Measurements from ENCODE around the gene ANKMY2.
"Not testable (repeated sequence)": the region's sequence is repeated elsewhere in the genome, so short reads cannot be mapped to it uniquely, and the experiment has no call there.

Gene ANKMY2

DNA sequence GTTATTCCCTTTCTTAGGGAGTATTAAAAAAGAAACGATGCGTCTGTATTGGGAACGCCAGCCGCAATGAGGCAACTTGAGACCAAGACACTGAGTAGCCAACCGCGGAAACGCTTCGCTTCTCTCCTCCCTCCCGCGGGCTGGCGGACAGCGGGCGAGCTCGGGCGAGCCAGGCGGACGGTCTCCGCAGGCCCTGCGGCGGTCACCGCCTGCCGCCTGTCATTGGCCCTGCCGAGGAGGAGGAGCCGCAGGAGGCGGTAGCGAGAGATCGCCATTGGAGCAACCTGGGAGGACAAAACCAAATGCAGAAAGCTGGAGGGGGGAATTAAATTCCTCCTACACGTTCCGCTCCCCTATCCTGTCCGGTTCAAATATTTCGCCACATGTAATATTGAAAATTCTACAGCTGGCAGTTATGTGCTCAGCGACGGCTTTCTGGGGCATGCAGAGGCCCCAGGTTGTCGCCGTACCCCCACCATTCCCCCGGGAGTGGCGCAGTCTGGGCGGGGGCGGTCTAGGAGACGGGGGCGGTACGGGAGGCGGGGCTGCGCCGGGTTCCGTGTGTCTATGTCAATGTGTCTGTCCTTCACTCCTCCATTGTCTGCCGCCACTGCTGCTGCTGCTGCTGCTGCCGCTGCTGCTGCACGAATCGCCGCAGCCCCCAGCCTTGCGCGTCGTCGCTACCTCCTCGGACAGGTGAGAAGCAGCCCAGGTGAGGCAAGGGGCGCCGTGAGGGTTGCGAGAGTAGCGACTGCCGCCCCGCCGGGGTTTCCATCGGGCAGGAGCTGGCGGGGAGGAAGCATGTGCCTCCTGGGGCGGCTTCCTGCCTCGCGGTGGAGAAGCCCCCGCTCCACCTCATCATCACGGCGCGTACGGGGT is at the start of gene ANKMY2, which contains the start of gene BZW2:
TSS of gene ANKMY2 (minus strand) at position 162 of the 879 bp plus-strand sequence. CDS start 181 bp downstream, outside the sequence.
TSS of gene BZW2 (plus strand) at position 589 of the 879 bp plus-strand sequence. CDS start 19,263 bp downstream, outside the sequence.
- DNase-seq = peak; percentile 91

DNA sequence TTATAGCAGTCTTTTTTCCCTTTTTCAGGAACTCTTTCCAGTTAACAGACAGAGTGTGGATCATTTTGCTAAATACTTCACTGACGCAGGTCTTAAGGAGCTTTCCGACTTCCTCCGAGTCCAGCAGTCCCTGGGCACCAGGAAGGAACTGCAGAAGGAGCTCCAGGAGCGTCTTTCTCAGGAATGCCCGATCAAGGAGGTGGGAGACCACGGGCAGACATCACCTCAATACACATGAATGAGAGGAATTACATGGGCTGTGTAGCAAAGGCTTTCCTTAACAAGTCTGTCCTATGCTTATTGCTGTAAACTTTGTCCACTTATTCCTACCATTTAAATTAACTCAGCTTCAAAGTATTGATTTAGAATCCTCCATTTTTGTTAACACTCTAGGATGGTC is 49.3 kb upstream of the ANKMY2 start:
- DNase-seq = no peak

DNA sequence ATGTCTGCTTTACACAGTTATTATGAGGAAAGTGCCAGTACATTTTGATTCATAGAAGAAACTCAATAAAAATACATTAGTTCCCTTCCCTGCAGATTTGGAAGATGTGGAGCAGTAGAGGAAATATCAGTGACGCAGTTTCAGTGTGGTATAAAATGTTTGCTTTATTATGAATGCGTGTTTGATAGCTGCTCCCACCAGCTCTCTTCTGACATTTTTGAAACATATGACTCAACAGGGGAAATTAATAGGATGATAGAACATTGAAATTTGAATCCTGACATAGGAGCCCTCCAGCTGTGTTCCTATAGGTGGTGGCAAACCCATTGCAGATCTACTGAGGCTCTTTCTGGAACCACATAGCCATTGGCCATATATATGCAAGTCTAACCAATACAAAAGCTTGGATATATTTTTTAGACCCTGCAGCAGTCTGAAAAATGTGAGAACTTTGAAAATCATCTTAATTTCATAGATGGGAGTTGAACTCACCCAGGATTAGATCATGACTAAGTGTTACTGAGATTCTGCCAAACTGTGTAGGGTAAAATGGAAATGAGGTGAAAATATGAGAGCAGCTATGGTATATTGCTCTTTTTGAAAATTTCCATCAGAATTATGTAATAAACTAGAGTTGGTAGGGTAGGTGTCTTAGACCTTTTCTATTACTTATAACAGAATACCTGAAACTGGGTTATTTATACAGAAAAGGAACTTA is 48.2 kb upstream of the ANKMY2 start:
- DNase-seq = no peak

DNA sequence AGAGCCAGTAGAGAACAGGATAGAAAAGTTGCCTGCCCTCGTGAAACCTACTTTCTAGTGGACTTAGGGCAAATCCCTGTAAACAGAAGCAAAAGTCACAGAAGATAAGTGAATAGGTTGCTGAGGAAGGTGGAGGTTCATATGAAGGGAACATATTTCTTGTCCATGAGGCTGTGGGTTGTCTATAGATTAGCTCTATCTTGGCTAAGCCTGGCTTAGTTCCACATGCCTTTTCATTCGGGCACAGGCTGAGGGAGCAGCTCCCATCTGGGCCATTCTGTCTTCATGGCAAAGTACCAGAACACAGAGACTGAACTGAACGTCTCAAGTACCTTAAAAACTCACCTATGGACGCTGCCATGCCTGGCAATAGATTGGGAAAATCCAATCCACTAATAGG is 45.7 kb upstream of the ANKMY2 start:
- DNase-seq = no peak

DNA sequence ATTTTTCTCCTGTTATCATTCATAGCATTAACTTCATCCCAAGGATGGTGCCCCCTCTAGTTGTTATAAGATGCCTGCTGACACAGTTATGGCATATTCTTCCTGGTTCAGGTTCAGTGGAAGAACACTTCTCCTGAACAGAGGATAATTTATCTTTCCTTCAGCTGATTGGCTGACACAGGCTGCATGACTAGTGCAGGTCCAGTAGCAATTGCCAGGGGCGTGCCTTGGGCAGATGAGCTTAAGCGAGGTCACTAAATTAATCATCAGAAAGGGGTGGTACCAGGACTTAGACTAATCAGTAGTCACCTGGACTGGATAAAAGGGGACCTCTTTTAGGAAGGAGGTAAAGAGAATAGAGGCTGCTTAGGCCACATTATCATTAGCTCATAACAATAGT is 42.7 kb upstream of the ANKMY2 start:
- no peak for DNase-seq

DNA sequence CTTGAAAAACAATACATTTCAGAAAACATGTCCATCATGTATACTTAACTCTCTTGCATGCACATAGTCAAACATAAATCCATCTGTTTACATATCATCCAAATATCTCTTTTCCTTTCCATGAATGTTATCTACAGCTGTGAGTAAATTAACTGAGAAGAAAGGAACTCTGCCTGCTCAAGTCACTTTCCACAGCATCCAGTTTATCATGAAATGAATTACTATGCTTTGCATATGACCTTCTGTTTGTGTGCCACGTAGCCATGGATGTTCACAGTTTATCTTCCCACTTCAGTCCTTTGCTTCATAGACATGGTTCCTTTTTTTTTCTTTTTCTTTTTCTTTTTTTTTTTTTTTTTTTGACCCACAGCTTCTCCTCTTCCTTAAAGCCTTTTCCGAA is 40.0 kb upstream of the ANKMY2 start:
- no peak for DNase-seq

DNA sequence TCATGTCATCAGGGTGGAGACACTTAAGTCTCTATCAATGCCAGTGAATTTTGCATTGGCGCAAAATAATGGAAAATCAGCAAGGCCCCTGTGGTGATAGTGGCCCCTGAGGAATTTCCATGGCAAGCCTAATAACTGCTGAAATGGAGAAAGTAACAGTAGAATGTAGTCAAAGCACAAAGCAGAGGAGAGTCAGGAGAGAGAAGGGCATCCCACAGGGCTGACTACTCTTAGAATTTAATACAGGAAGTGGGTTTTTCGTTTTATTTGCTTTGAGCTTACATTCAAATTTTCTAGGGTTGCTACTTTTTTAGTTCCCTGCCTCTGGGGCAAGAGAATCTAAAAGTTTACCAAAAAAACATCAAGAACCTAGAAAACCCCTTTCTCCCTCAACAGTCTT is 39.4 kb upstream of the ANKMY2 start:
- DNase-seq = no peak

DNA sequence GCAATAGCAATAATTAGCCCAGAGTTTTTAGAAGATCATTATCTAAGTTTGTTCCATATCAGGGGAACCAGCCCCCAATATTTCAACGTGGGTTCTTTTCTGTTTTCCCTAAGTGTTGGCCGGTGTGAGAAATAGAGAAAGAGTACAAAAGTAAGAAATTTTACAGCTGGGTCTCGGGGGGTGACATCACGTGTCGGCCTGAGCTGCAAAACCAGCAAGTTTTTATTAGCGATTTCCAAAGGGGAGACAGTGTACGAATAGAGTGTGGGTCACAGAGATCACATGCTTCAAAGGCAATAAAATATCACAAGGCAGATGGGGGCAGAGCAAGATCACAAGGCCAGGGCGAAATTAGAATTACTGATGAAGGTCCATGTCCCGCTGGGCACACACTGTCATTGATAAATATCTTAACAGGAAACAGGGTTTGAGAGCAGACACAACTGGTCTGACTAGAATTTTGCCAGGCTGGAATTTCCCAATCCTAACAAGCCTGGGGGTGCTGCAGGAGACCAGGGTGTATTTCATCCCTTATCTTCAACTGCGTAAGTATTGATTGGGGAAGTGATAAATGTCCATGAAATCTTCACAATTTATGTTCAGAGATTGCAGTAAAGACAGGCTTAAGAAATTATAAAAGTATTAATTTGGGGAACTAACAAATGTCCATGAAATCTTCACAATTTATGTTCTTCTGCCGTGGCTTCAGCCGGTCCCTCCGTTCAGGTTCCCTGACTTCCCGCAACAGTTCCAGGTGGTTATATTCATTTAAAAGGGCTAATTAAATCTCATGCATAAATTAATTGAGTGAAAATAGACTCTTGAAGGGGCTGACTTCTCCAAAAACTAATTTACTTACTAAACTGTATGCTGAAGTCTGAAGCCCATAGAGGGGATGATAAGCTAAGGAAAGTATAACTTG is 33.4 kb upstream of the ANKMY2 start:
- not testable (repeated sequence) for DNase-seq

DNA sequence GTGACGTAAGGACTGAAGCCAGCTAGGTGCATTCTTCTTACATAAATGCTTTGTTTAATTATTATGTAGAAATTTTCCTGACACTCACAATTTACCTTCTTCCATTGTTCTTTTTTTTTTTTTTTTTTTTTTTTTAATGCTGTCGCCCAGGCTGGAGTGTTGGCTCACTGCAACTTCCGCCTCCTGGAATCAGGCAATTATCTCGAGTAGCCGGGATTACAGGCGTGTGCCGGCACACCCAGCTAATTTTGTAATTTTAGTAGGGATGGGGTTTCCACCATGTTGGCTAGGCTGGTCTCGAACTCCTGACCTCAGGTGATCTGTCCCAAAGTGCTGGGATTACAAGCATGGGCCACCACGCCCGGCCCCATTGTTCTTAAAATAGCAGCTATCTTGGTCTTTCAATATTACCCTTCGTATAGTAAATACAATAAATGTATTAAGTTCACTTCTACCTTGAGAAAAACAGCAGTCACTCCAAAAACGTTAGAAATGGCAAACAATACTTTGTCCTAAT is 32.5 kb upstream of the ANKMY2 start:
- DNase-seq = no peak

DNA sequence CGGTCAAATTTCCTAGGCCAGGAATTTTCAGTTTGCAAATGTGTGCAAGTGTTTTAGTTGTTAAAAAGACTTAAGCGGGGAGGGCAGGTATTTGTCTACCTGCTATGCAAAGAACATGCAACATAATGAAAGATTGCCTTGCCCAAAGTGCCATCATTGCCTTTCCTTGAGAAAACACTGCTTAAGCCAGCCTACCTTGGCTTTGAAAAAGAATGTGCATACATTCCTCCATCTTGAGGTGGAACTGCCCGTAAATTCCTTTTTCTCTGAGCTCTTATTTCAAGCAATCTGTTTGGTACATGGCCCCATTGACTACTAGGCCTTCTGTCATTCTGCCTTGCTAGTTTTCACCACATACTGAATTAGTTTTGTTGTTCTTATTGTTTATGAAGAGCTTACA is 29.7 kb upstream of the ANKMY2 start:
- no peak for DNase-seq

DNA sequence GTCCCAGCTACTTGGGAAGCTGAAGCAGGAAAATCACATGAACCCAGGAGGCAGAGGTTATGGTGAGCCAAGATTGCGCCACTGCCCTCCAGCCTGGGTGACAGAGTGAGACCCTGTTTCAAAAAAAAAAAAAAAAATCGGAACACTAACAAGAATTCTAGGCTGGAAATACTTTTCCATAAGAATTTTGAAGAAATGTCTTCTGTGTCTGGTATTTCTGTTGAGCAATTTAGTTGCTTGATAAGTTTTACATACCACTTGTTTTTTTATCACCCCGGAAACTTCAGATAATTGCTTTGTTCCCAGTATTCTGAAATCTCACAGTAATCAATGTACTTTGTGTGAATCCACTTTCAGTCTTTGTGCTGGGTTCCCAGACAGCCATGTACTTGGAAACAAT is 26.3 kb upstream of the ANKMY2 start:
- DNase-seq = no peak

DNA sequence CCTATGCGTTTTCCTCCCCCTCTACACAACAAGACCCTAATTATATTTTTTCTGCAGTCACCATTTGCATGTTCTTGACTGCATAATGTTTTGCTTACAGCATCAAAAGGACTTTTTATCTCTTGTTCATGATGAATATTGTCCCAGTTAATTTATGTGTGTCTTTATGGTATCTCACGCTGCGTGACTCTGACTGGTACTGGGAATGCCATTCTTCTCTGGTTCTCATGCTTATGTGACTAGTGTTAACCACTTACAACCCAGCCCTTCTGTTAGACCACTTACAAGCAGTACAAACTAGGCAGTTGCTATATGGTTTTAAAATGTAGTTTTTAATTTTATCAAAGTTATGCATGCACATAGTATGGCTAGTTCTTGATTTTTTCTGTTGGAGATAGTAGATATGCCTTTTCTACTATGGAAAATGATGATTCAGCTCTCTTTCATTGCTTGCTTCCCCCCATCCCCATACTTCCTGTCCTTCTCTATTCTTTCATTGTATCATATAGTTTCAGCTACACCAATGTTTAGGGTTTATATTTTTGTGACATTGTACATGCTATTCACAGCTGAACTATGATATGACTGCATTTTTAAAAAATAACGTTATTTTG is 25.3 kb upstream of the ANKMY2 start:
- no peak for DNase-seq

DNA sequence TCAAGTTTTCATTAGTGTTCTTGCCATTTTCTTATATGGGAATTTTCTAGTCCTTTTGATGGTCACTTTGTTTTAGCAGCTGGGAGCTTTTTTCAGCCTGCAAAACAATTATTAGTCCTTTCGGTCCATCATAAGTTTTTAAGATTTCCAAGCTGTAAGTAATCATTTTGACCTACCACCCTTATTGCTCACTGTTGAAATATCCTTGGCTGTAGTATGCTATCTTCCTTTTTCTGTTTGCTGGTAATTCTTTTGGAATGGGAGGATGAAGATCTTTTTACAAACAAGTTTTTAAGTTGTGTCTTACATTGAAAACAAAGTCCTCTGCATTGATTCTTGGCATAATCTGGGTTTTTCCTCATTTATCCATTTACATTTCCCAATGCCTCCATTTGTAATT is 24.5 kb upstream of the ANKMY2 start:
- DNase-seq = no peak

DNA sequence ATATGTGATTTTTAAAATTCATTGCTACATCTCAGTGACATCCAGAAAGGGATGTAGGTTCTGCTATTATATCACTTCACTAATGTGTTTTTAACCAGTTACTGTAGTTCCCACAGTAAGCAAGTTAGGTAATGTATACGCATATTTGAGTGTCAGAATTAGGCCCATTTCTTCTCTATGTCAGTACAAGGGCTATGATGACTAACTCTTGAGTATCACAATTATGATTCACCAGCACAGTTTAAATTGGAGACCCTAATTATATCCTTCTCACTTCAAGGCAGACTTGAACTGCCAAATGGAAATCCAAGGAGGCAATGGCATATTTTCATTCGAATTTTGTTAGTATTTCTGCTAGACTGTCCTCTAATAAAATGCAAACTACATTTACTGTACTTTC is 24.0 kb upstream of the ANKMY2 start:
- DNase-seq = no peak

DNA sequence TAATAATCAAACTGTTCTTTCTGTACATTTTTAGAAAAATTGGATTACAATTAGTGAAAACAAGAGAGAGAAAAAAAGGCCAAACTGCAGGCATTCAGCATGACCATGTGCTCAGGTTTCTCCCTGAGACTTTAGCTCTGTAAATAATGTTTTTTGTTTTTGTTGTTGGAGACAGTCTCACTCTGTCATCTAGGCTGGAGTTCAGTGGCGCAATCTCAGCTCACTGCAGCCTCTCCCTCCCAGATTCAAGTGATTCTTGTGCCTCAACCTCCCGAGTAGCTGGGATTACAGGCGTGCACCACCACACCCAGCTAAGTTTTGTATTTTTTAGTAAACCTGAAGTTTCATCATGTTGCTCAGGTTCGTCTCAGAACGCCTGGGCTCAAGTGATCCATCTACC is 23.4 kb upstream of the ANKMY2 start:
- DNase-seq = no peak

DNA sequence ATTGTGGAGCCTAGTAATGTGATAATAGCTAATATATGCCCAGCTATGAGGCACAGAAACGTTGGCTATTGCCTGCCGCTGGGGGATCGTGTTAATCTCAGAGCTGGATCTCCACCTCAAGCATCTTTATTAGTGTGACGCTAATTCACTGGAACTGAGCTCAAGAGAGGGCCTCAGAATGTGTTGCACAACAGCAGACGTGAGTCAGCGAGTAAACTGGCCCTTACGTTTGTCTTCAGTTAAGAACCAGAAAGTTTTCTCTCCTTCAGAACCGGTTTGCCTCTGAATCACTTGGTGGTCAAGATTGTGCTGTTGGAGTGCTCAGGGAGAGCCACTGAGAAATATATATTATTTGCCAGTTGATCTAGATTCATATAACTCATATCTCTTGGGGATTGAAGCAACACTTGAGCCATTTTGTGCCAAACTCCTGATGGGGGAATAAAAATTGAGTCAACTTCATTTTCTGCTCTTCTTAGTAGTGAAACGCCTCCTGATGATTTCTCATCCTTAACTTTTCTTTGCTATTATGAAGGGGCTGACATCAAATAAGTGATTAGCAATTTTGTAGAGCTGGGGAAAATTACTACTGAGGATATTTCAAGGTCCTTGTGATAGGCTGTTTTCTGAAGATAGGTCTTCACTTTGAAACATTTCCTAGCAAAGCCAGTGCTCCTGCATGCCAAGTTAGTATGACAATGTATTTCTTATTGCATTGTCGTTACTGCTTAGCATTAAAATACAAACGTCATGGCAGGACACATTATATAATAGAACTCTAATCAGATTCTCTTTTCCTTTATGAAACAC is 22.7 kb upstream of the ANKMY2 start:
- DNase-seq = no peak

DNA sequence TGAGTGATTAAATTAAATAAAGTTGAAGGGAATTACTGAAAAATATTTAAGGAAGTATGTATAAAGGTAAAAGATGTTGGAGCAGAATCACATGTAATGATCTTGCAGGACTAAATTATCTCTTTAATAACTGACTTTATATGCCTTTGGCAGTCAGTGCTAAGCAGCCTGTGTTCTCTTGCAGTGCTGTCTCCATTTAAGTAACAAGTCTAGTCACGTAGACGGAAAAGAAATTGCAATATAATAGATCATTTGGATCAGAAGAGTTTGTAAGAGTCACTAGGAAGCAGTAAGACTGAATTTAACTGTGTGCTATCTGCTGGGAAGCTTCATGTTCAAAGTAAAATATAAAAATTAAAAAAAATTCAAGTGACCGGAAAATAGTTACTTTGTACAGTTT is 21.8 kb upstream of the ANKMY2 start:
- no peak for DNase-seq

DNA sequence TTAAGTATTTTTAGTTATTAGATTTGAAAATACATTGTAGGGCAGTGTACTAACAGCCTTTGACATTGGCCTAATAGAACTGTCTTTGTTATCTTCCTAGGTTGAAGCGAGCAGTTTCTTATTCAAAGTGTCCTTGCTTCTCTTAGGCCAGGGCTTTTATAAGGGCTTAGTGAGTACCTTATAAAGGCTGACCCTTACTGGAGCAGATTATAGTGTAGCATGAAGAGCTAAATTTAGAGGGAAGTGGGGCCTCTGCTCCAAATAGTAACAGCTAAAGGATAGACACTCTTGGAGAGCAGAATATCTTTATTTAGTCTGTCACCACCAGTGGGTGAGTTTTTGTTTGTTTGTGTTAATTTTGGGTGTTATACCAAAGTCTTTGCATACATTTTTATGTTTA is 16.4 kb upstream of the ANKMY2 start:
- DNase-seq = no peak

DNA sequence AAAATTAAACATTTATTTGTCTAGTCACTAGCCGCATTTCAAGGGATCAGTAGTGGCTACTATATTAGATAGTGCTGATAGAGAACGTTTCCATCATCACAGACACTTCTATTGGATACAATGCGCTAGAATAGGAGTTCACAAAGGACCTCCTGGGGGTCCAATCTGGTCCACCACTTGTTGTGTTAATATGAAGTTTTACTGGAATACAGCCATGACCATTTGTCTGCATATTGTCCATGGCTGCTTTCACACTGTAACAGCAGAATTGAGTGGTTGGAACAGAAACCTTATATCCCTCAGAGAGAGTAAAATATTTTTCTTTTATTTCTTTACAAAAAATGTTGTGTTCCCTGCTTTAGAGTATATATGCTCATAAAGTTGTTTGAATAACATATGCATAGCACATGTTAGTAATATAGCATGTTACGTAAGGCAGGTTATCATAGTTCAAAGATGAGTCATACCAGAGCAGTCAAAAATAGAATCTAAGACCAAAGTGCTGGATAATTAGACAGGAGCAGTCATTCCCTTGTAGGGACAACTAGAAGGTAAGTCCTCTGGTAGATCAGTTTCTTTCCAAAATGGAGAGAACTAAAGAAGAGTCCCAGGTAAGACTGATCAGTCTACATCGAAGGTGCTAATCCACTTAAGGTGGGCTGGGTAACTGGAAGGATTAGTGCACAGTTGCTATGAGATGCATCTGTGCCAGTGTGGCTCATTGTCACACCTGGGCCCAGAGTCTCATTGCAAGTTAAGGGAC is 15.3 kb upstream of the ANKMY2 start:
- no peak for DNase-seq

DNA sequence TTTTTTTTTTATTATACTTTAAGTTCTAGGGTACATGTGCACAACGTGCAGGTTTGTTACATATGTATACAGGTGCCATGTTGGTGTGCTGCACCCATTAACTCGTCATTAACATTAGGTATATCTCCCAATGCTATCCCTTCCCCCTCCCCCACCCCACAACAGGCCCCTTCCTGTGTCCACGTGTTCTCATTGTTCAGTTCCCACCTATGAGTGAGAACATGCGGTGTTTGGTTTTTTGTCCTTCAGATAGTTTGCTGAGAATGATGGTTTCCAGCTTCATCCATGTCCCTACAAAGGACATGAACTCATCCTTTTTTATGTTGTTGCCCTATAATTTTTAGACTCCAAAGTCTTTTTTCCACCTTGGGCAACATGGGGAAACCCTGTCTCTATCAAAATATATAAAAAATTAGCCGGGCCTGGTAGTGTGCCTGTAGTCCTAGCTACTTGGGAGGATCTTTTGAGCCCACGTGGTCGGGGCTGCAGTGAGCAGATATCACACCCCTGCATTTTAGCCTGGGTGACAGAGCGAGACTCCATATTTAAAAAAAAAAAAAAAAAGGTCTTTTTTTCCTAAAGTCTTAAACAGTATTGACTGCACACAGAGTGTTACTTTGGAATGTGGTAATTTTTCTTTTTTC is 14.4 kb upstream of the ANKMY2 start:
- not testable (repeated sequence) for DNase-seq
